ENCODE measurements around the gene CD1C. TPM values are rescaled to one million over a fixed set of nuclear protein-coding genes. Genes with fewer than 3 reads are reported as not detected.

The CD1C gene
- total and polyA plus RNA-seq, 2 of the 8 experiments (the other 6 are each of a cell fraction or from before 2014, with no cell fraction given), result 0.06 to 0.35 TPM

- no peak overlapping the region for H3K23ac ChIP-seq (ENCODE audit: insufficient read length)
- no peak overlapping the region for H4K5ac ChIP-seq (ENCODE audit: insufficient read length, low read depth, low read length)
- no peak overlapping the region for H2BK120ac ChIP-seq (replicated peaks; ENCODE audit: low read depth, low read length)
- no peak overlapping the region for H2AK5ac ChIP-seq (ENCODE audit: low read depth, low read length)
- no peak overlapping the region for H3K56ac ChIP-seq (replicated peaks; ENCODE audit: insufficient read length, low read depth, low read length)
- H2AFZ ChIP-seq (ENCODE audit: low read length), result no peak overlapping the region
- H3K4me3 ChIP-seq (ENCODE audit: extremely low read depth in 1 of 4, insufficient read depth in 2 of 4, low read depth in 3 of 4, low read length in 4 of 4), result no peak overlapping the region
- no peak overlapping the region for H3K4me2 ChIP-seq (ENCODE audit: insufficient read depth in 1 of 2, low read depth in 2 of 2, low read length in 2 of 2)
- H3K9ac ChIP-seq (replicated peaks in 1 of 4; ENCODE audit: extremely low read depth in 1 of 4, low read depth in 3 of 4, low read length in 3 of 4), result no peak overlapping the region
- no peak overlapping the region for H3K14ac ChIP-seq (ENCODE audit: insufficient read length)
- no peaks in the 10 kb centered on the region for H3K36me3 ChIP-seq (ENCODE audit: control insufficient read depth in 2 of 4, insufficient read depth in 4 of 4, low read length in 3 of 4)
- H4K8ac ChIP-seq (ENCODE audit: extremely low read depth, insufficient read depth, low read length), result no peak overlapping the region
- ChIA-PET POLR2A (ENCODE audit: partially characterized antibody) (no interaction called here), CTCF (ENCODE audit: partially characterized antibody) (interaction anchor here (0.5 to 2.0 kb wide), 3 partner anchors 11 to 276 kb away, joined by 3 to 9 read pairs (median 6); no protein-coding TSS in a partner anchor)
- H3K27me3 ChIP-seq (replicated peaks in 1 of 4; ENCODE audit: control insufficient read depth in 3 of 4, extremely low read depth in 1 of 4, insufficient read depth in 3 of 4, low read length in 3 of 4), result no peaks in the 10 kb centered on the region
- no peak overlapping the region for H3K4ac ChIP-seq (replicated peaks; ENCODE audit: insufficient read length, low read depth, low read length)
- H3K23me2 ChIP-seq (ENCODE audit: low read depth, low read length), result no peaks in the 10 kb centered on the region; the same call in 1 of the 2 replicates
- H2BK5ac ChIP-seq (ENCODE audit: low read depth, low read length), result no peak overlapping the region
- H2BK12ac ChIP-seq (ENCODE audit: low read depth, low read length), result no peak overlapping the region
- no peaks in the 10 kb centered on the region for H4K20me1 ChIP-seq (replicated peaks in 1 of 2; ENCODE audit: control insufficient read depth in 1 of 2, insufficient read depth in 2 of 2, low read length in 2 of 2)
- FAIRE-seq (no peak), DNase-seq (ENCODE audit: low read depth in 1 of 2, low spot score in 2 of 2) (no peak)
- H4K91ac ChIP-seq (replicated peaks; ENCODE audit: insufficient read length, low read length), result no peak overlapping the region
- H3K79me1 ChIP-seq (ENCODE audit: low read depth, low read length), result no peaks in the 10 kb centered on the region
- H3K4me1 ChIP-seq (replicated peaks in 1 of 4; ENCODE audit: control insufficient read depth in 3 of 4, insufficient read depth in 4 of 4, low read length in 3 of 4), result no peaks in the 10 kb centered on the region
- no peaks in the 10 kb centered on the region for H3K79me2 ChIP-seq (ENCODE audit: control insufficient read depth in 1 of 2, insufficient read depth in 2 of 2, low read length in 2 of 2)
- H3K18ac ChIP-seq (ENCODE audit: extremely low read depth, low read length), result no peak overlapping the region
- H3K9me3 ChIP-seq (ENCODE audit: insufficient read depth in 2 of 2, low read depth in 1 of 2, low read length in 1 of 2), result no peaks in the 10 kb centered on the region
- no peak overlapping the region for H2BK20ac ChIP-seq (ENCODE audit: low read length)
- no peak overlapping the region for H3K27ac ChIP-seq (ENCODE audit: low read depth, low read length)
- no peak overlapping the region for H2BK15ac ChIP-seq (ENCODE audit: low read length)
- 84% methylated on average over 2 of the region's 2 CpGs; no CpG with 5 or more reads in 1 of the 2 experiments for WGBS, 2 experiments (ENCODE audit: extremely low coverage in 1 of 2, insufficient coverage in 1 of 2, insufficient read length in 1 of 2, insufficient replicate concordance in 2 of 2, low coverage in 1 of 2, low lambda C conversion rate in 2 of 2, missing lambda C conversion rate in 1 of 2)
- no peak for TF ChIP-seq KDM1A (IDR thresholded peaks at IDR 0.05; ENCODE audit: borderline replicate concordance, low read length)
- no peak for TF ChIP-seq POU5F1 (IDR thresholded peaks at IDR 0.05; ENCODE audit: low read depth, low read length)
- no peak for TF ChIP-seq CTCF (IDR thresholded peaks at IDR 0.05; ENCODE audit: control extremely low read depth in 1 of 3, insufficient read depth in 1 of 3, low read depth in 1 of 3, low read length in 3 of 3)
- no peak for TF ChIP-seq EP300 (IDR thresholded peaks at IDR 0.05; ENCODE audit: borderline replicate concordance in 1 of 2, low read depth in 2 of 2, low read length in 2 of 2)
Measured at GRCh38 chr1:158251163-158251562, 38.6 kb upstream of the CD1C start.
